ENCODE results near the gene PDE4B.
"Not testable (repeated sequence)": the region's sequence is repeated elsewhere in the genome, so short reads cannot be mapped to it uniquely, and the experiment has no call there.

GRCh38 chr1:65878342-65878741 is 85.6 kb downstream of the PDE4B start:
- not testable (repeated sequence) for TF ChIP-seq CTCF (conservative IDR thresholded peaks at IDR 0.05 in 1 of 2, IDR thresholded peaks at IDR 0.05 in 1 of 2; ENCODE audit: extremely low read depth in 1 of 2, insufficient read depth in 1 of 2, low read depth in 1 of 2, low read length in 2 of 2); EZH2 (IDR thresholded peaks at IDR 0.05; ENCODE audit: borderline replicate concordance, low read length)
